AG09309 (cell line): ENCODE results near the gene IFT80.

Experiments used
- DNase-seq: peaks from one replicate; pipeline ENCODE4 v3.0.0-alpha.2; 2010; ENCODE audit warnings: low read depth
- H3K4me3 ChIP-seq: 2 replicates; pipeline ENCODE4 v1.5.1; 2011; ENCODE audit warnings: mild to moderate bottlenecking, low read depth, low read length, moderate library complexity; ENCODE audit not compliant: control insufficient read depth
- TF ChIP-seq, protein P1 (sequence below): IDR thresholded peaks from 2 replicates; pipeline ENCODE4 v1.5.1; 2011; ENCODE audit warnings: mild to moderate bottlenecking, low read depth, low read length, inconsistent platforms; ENCODE audit not compliant: insufficient read depth, control insufficient read depth; ENCODE audit errors: missing control alignments

Gene IFT80

DNA sequence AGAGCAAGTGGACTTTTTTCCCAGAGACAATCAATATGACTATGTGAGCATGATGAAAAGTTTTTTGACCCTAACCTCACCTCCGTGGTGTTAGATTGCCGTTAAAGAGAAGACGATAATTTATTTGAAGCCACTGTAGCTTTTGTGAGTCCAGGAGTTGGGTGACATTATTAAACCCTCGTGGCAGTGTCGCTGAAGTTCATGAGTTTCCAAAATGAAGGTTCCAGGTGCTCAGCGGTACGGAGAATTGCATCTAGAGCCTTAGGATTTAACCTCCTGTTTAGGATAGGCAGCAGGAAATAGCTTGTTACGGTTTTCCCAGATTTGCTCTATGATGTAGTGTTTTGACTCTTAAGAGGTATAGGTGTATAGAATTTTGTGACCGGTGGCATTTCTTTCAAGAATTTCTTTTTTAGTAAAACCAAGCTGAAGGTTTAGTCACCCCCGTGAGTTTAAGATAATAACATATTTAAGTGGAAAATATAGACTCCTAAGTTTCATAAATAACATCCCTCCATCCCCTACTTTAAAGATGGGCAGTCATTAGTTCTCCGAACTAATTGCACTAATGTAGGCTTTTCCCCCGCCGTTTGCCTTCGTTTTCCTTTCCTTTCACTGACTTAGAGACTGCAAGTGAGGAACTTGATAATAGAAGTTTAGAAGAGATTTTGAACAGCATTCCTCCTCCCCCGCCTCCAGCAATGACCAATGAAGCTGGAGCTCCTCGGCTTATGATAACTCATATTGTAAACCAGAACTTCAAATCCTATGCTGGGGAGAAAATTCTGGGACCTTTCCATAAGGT lies 2.5 kb upstream of the IFT80 start:
- peak overlapping the region; percentile 62 for H3K4me3 ChIP-seq
- DNase-seq: peak; percentile 51
- TF ChIP-seq, protein P1, sequence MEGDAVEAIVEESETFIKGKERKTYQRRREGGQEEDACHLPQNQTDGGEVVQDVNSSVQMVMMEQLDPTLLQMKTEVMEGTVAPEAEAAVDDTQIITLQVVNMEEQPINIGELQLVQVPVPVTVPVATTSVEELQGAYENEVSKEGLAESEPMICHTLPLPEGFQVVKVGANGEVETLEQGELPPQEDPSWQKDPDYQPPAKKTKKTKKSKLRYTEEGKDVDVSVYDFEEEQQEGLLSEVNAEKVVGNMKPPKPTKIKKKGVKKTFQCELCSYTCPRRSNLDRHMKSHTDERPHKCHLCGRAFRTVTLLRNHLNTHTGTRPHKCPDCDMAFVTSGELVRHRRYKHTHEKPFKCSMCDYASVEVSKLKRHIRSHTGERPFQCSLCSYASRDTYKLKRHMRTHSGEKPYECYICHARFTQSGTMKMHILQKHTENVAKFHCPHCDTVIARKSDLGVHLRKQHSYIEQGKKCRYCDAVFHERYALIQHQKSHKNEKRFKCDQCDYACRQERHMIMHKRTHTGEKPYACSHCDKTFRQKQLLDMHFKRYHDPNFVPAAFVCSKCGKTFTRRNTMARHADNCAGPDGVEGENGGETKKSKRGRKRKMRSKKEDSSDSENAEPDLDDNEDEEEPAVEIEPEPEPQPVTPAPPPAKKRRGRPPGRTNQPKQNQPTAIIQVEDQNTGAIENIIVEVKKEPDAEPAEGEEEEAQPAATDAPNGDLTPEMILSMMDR: no peak

DNA sequence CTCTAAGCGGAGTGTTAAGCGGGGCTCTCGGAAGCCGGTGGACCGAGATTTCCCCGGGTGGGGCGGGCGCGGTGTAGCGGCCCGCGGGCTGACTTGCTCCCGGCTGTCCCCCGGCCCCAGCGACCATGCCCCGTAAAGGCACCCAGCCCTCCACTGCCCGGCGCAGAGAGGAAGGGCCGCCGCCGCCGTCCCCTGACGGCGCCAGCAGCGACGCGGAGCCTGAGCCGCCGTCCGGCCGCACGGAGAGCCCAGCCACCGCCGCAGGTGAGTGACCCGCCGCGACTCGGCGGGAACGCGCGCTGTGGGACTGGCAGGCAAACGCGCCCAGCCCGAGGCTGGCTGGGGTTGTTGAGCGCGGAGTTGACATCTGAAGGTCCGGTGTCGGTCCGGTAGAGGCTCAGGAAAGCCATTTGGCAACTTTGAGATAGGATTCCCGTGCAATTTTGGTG lies 1.7 kb upstream of the IFT80 start:
- TF ChIP-seq, protein P1: no peak
- H3K4me3 ChIP-seq: peak overlapping the region; percentile 62
- no peak for DNase-seq

GRCh38 chr3:160400030-160400701 lies 1.1 kb upstream of the IFT80 start:
- H3K4me3 ChIP-seq: peak overlapping the region; percentile 62
- no peak for DNase-seq
- TF ChIP-seq, protein P1: no peak

DNA sequence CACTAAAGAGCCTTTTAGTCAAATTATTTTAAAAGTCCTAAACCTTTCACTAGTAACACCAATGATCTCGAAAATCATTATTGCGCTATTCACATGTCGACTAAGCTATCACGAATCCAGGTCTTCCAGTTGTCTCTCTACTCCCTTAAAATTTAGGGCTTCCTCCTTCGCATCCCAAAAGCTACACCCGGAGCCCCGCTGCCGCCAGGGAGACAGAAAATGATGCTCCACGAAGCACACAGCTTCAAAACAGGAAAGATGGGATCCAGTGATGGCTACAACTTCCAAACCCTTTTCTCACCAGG lies 253 bp downstream of the IFT80 start:
- no peak for DNase-seq
- peak overlapping the region; percentile 62 for H3K4me3 ChIP-seq
- TF ChIP-seq, protein P1: peak; percentile 3

DNA sequence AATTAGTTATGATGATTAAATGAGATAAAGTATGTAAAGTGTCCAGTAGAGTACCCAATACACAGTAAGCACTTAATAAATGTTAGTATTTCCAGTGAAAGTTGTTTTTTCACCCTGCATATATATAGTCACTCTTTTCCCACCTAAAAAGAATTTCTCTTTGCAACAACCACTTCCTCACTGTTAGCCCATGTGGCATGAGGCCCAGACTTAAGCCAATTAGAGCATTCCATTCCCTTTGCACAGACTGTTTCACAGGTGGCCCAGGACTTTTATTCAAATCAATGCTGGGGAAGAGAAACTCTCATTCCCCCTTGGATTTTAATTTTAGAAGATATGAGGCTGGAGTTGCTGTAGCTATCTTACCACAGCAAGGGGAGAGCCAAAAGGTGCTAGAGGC lies 3.7 kb downstream of the IFT80 start:
- peak; percentile 58 for DNase-seq
- TF ChIP-seq, protein P1: no peak
- no peak overlapping the region for H3K4me3 ChIP-seq

- DNase-seq: no peak
- H3K4me3 ChIP-seq: no peak overlapping the region
- TF ChIP-seq, protein P1: no peak
Observed at GRCh38 chr3:160394009-160394392, 5.0 kb downstream of the IFT80 start.
